GM12873 (cell line): ENCODE results near the gene PCDH18.

ENCODE experiments used
- TF ChIP-seq, protein P1 (sequence below): IDR thresholded peaks from 2 replicates; pipeline ENCODE4 v1.5.1; 2012; ENCODE audit warnings: low read depth, mild to moderate bottlenecking, moderate library complexity, low read length, control low read depth; ENCODE audit not compliant: insufficient read depth; ENCODE audit errors: missing control alignments

PCDH18 gene, protein sequence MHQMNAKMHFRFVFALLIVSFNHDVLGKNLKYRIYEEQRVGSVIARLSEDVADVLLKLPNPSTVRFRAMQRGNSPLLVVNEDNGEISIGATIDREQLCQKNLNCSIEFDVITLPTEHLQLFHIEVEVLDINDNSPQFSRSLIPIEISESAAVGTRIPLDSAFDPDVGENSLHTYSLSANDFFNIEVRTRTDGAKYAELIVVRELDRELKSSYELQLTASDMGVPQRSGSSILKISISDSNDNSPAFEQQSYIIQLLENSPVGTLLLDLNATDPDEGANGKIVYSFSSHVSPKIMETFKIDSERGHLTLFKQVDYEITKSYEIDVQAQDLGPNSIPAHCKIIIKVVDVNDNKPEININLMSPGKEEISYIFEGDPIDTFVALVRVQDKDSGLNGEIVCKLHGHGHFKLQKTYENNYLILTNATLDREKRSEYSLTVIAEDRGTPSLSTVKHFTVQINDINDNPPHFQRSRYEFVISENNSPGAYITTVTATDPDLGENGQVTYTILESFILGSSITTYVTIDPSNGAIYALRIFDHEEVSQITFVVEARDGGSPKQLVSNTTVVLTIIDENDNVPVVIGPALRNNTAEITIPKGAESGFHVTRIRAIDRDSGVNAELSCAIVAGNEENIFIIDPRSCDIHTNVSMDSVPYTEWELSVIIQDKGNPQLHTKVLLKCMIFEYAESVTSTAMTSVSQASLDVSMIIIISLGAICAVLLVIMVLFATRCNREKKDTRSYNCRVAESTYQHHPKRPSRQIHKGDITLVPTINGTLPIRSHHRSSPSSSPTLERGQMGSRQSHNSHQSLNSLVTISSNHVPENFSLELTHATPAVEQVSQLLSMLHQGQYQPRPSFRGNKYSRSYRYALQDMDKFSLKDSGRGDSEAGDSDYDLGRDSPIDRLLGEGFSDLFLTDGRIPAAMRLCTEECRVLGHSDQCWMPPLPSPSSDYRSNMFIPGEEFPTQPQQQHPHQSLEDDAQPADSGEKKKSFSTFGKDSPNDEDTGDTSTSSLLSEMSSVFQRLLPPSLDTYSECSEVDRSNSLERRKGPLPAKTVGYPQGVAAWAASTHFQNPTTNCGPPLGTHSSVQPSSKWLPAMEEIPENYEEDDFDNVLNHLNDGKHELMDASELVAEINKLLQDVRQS

DNA sequence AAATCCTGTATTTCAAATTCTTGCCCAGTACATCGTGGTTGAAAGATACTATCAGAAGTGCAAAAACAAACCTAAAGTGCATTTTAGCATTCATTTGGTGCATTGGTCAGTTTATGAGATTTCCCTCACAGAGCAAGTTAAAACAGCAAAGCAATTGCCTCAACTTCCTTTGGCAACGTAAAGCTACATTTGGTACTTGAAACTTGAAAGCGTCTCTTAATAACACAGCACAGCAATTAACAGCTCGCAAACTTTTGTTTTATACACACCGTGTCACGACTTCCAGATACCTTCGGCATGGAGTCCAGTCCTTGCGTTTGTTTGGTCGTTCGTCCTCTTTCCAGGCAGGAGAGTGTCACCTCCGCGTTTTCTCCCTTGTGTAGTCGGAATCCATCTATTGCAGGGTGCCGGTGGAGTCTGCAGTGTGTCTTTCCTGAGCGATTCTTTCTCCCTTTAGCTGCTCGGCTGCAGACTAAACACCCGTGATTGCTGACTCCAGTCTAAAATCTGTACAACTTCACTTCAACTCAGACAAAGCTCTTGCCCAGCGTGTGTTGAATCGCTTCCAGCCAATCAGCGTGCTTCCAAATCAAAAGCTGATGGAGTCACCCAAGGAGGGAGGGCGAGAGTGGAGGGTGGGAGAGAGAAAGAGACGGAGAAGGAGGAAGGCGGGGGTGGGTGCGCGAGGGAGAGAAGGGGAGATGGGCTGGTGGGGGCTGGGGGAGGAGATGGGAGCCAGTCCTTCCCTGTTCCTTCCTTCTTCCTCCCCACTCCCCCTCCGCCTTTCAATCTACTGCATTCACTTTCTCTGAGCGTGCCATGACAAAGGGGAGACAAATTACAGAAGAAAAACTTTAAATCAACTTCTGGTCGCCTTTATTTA is at the start of gene PCDH18:
PCDH18 (minus strand) TSS at position 509 of the 883 bp plus-strand sequence; CDS start at position 103, 406 bp downstream.
- TF ChIP-seq, protein P1, sequence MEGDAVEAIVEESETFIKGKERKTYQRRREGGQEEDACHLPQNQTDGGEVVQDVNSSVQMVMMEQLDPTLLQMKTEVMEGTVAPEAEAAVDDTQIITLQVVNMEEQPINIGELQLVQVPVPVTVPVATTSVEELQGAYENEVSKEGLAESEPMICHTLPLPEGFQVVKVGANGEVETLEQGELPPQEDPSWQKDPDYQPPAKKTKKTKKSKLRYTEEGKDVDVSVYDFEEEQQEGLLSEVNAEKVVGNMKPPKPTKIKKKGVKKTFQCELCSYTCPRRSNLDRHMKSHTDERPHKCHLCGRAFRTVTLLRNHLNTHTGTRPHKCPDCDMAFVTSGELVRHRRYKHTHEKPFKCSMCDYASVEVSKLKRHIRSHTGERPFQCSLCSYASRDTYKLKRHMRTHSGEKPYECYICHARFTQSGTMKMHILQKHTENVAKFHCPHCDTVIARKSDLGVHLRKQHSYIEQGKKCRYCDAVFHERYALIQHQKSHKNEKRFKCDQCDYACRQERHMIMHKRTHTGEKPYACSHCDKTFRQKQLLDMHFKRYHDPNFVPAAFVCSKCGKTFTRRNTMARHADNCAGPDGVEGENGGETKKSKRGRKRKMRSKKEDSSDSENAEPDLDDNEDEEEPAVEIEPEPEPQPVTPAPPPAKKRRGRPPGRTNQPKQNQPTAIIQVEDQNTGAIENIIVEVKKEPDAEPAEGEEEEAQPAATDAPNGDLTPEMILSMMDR: no peak

DNA sequence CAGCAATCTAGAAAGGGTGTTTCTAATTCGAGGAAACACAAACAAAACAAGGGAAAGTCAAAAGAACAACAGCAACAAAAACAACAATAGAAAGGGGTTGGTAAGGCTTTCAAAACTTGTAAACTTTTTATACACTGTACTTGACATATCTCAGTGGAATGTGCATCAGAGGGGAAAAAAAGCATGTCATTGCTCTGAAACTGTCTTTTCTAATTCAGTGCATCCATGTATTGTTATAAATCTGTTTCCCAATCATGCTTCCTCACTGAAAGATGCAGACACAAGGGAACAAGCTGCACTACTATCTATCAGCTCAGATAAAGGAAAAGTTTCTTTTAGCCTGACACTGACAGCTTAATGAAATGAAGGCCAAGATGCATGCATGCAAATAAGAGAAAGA is 44.2 kb upstream of the PCDH18 start:
- TF ChIP-seq, protein P1: no peak

DNA sequence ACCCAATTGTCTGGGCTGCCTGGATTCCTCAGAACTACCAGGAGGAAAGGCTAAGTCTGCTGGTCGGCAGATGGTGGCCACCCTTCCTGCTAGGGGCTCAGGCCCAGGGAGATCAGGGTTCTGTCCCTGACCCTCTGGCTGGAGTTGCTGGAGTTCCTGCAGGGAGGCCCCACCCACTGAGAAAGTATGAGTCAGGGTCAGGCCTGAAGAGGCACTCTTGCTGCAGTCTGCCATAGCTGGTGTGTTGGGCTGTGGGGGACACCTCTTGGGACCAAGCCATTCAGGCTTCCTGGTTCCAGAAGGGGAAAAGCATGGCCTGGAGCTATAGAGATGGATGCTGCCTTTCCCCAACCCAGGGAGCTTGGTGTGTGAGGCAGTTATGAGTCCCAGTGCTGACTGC is 40.4 kb upstream of the PCDH18 start:
- TF ChIP-seq, protein P1: no peak

DNA sequence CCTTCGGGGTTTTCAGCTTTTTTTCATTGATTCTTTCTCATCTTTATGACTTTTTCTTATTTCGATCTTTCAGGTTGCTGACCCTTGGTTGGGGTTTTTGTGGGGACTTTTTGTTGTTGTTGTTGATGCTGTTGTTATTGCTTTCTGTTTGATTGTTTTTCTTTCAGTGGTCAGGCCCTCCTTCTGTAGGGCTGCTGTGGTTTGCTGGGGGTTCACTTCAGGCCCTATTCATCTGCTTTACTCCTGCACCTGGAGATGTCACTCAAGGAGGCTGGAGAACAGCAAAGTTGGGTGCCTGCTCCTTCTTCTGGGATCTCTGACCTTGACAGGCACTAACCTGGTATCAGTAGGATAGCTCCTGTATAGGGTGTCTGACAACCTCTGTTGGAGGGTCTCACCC is 39.9 kb upstream of the PCDH18 start:
- TF ChIP-seq, protein P1: no peak

DNA sequence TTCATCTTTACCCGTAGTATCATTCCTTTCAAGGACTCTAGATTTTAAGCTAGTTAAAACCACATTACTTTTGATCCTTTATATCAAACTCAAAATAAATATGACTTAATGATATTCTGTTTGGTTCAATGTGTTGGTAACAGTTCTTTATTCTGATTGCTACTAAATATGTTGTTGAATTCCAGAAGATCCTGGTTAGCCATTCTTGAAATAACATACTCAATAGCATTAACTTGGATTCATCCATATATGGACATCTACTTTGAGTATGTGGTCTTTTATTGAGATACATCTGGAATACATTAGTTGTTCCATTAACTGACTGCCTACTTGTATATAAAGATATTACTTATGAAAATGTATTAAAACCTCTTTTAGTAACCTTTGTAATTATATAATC is 27.5 kb upstream of the PCDH18 start:
- TF ChIP-seq, protein P1: no peak

DNA sequence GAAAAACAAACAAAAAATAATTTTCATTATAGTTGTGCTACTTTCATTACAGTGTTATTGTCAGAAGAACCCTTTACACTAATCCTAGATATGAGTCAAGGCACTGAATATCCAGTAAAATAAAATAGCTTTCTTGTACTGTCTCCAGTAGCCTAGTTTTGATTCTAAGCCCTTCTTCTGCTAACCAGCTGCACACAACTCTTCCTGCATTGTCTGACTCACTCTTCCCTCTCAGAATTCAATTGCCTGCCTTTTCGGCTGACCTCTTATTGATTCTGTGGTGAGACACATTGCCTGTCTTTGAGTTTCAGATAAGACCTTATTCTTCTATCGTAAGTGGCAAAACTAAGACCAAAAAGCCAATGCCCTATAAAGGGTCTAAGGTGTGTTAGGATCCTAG is 26.7 kb upstream of the PCDH18 start:
- TF ChIP-seq, protein P1: no peak
